Measurements from ENCODE around the gene HIGD1C.
"Not testable (repeated sequence)": the region's sequence is repeated elsewhere in the genome, so short reads cannot be mapped to it uniquely, and the experiment has no call there.

The HIGD1C gene

DNA sequence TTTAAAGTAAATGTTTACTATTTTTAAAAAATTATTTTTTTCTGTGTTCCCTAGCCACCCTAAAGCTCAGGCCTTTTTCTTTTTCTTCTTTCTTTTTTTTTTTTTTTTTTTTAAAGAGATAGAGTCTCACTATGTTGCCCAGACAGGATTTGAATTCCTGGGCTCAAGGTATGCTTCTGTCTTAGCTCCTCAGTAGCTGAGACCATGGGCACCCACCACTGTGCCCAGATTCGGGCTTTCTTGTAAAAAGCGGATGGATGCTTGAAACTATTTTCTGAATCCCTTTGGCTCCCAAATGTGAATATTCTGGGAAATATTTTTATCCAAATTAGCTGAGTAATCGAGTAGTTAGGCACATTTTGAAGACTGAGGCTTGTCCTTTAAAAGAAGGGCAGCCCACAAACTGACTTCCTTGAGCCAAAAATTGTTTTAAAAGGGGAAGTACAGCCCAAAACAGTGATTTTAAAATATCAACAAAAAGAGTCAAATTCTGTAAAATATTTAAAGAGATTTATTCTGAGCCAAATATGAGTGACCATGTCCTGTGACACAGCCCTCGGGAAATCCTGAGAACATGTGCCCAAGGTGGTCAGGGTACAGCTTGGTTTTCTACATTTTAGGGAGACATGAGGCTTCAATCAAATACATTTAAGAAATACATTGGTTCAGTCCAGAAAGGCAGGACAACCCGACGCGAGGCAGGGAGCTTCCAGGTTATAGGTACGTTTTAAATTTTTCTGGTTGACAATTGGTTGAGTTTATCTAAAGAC is 28.8 kb upstream of the HIGD1C start:
- TF ChIP-seq, protein P1, sequence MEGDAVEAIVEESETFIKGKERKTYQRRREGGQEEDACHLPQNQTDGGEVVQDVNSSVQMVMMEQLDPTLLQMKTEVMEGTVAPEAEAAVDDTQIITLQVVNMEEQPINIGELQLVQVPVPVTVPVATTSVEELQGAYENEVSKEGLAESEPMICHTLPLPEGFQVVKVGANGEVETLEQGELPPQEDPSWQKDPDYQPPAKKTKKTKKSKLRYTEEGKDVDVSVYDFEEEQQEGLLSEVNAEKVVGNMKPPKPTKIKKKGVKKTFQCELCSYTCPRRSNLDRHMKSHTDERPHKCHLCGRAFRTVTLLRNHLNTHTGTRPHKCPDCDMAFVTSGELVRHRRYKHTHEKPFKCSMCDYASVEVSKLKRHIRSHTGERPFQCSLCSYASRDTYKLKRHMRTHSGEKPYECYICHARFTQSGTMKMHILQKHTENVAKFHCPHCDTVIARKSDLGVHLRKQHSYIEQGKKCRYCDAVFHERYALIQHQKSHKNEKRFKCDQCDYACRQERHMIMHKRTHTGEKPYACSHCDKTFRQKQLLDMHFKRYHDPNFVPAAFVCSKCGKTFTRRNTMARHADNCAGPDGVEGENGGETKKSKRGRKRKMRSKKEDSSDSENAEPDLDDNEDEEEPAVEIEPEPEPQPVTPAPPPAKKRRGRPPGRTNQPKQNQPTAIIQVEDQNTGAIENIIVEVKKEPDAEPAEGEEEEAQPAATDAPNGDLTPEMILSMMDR (IDR thresholded peaks at IDR 0.05; ENCODE audit: low read depth, low read length): no peak
- DNase-seq (ENCODE audit: low read depth in 2 of 2): peak; percentile 36 to 38
- H3K4me3 ChIP-seq (replicated peaks in 1 of 2; ENCODE audit: low read depth in 2 of 2, low read length in 2 of 2): peak overlapping the region in 1 of 2 donors; percentile 29

DNA sequence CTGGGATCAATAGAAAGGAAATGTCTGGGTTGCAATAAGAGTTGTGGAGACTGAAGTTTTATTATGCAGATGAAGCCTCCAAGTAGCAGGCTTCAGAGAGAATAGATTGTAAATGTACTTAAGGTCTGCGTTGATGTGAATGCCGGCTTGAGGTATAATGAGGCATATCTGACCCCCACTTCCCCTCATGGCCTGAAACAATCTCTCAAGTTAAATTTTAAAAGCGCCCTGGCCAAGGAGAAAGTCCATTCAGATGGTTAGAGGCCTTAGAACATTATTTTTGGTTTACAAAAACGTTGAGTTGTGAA is 28.3 kb upstream of the HIGD1C start:
- TF ChIP-seq, protein P1 (IDR thresholded peaks at IDR 0.05; ENCODE audit: low read depth, low read length): no peak
- H3K4me3 ChIP-seq (replicated peaks in 1 of 2; ENCODE audit: low read depth in 2 of 2, low read length in 2 of 2): peak overlapping the region; percentile 20 to 29
- no peak for DNase-seq (ENCODE audit: low read depth in 2 of 2)

DNA sequence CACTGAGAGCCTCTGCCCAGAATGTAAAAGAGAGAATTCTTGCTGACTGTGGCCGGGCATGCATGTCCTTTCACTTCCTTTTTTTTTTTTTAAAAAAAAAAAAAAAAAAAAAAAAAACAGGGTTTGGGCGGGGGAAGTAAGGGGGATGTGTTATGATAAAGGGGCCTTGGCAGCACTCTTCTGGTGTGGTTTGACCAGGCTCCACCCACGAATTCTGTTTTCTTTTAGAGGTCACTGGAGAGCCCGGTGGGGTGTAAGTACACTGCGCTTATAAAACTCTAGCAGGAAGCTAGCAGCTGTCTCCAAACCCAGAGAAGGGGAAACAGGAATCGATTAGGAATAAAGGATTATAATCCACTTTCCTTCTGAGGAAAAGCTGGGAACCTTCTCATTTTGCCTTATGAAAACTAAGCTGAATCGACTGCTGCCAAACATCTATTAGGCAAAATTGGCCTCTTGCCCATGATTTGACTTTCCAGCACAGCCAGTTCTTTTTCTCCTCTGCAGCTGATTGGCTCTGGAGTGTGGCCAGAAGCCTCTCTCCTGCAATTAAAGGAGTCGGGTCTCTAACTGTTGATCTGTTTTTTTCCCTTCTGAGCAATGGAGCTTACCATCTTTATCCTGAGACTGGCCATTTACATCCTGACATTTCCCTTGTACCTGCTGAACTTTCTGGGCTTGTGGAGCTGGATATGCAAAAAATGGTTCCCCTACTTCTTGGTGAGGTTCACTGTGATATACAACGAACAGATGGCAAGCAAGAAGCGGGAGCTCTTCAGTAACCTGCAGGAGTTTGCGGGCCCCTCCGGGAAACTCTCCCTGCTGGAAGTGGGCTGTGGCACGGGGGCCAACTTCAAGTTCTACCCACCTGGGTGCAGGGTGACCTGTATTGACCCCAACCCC is 27.7 kb upstream of the HIGD1C start:
- TF ChIP-seq, protein P1 (IDR thresholded peaks at IDR 0.05; ENCODE audit: low read depth, low read length): no peak
- peak; percentile 96 to 98 for DNase-seq (ENCODE audit: low read depth in 2 of 2)
- H3K4me3 ChIP-seq (replicated peaks in 1 of 2; ENCODE audit: low read depth in 2 of 2, low read length in 2 of 2): peak overlapping the region; percentile 80 to 84

DNA sequence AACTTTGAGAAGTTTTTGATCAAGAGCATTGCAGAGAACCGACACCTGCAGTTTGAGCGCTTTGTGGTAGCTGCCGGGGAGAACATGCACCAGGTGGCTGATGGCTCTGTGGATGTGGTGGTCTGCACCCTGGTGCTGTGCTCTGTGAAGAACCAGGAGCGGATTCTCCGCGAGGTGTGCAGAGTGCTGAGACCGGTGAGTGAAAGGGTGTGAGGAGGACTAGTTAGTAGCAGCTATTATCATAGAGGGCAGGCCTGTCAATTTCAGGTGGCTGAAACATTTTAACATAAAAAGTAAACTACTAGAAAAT is 27.0 kb upstream of the HIGD1C start:
- DNase-seq (ENCODE audit: low read depth in 2 of 2): no peak
- TF ChIP-seq, protein P1 (IDR thresholded peaks at IDR 0.05; ENCODE audit: low read depth, low read length): no peak
- H3K4me3 ChIP-seq (replicated peaks in 1 of 2; ENCODE audit: low read depth in 2 of 2, low read length in 2 of 2): peak overlapping the region; percentile 80 to 84

DNA sequence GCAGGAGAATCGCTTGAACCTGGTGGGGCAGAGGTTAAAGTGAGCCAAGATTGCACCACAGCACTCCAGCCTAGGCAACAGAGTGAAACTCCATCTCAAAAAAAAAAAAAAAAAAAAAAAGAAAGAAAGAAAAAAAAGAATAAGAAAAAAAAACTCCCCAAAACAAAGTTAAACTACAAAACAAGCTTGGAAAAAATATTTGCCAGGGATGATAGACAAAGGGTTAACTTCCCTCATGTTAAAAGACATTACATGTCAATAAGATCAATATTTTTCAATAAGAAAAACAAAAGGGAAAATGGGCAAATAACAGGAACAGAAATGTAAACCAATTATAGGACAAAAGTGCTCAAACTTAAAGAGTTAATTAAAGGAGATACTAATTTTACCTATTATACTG is 26.4 kb upstream of the HIGD1C start:
- peak overlapping the region; percentile 80 to 84 for H3K4me3 ChIP-seq (replicated peaks in 1 of 2; ENCODE audit: low read depth in 2 of 2, low read length in 2 of 2)
- TF ChIP-seq, protein P1 (IDR thresholded peaks at IDR 0.05; ENCODE audit: low read depth, low read length): no peak
- no peak for DNase-seq (ENCODE audit: low read depth in 2 of 2)

DNA sequence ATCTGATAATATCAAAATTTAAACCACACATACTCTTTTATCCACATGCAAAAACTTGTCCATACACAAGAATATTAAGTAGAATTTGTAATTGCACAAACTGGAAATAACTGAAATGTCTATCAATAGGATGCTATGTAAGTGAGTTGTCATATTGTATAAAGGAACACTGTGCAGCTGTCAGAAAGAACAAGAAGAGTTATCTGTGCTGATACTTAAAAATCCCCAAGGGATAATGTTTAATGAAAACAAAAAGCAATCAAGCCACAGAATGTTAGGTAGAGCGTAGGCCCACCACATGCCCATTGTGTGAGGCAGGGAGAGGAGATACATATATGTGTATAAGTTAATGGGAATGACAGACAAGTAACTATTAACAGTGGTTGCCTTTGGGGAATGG is 25.9 kb upstream of the HIGD1C start:
- TF ChIP-seq, protein P1 (IDR thresholded peaks at IDR 0.05; ENCODE audit: low read depth, low read length): no peak
- no peak for DNase-seq (ENCODE audit: low read depth in 2 of 2)
- peak overlapping the region; percentile 80 to 84 for H3K4me3 ChIP-seq (replicated peaks in 1 of 2; ENCODE audit: low read depth in 2 of 2, low read length in 2 of 2)

DNA sequence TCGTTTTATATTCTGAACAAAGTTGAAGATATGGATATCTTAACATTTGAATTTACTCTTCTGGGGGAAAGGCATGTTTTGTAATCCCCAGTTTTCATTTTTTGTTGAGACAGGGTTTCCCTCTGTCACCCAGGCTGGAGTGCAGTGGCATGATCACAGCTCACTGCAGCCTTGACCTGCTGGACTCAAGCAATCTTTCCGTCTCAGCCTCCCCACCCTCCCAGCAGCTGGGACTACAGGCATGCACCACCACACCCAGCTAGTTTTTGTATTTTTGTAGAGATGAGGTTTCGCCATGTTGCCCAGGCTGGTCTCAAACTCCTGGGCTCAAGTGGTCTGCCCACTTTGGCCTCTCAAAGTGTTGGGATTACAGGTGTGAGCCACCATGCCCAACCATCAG is 25.4 kb upstream of the HIGD1C start:
- not testable (repeated sequence) for DNase-seq (ENCODE audit: low read depth in 2 of 2)
- H3K4me3 ChIP-seq (replicated peaks in 1 of 2; ENCODE audit: low read depth in 2 of 2, low read length in 2 of 2): peak overlapping the region; percentile 80 to 84
